NCI-H446 treated with DMSO at 0.1 percent for 48 hours (cell line): ENCODE results near the gene MED10.

ENCODE experiments used
- DNase-seq: peaks from one replicate; lab custom pipeline; 2025; lab: John Stamatoyannopoulos, UW

The MED10 gene

GRCh38 chr5:6377905-6378765 is at the start of gene MED10:
Gene MED10 (minus strand): TSS chr5:6378547. CDS start chr5:6378483, 64 bp downstream.
- peak; percentile 87 for DNase-seq

GRCh38 chr5:6427694-6428093 is 49.3 kb upstream of the MED10 start:
- DNase-seq: no peak

GRCh38 chr5:6424700-6425099 is 46.4 kb upstream of the MED10 start:
- DNase-seq: no peak

GRCh38 chr5:6424110-6424659 is 45.8 kb upstream of the MED10 start:
- DNase-seq: no peak

GRCh38 chr5:6423327-6424109 is 45.2 kb upstream of the MED10 start:
- DNase-seq: no peak

- DNase-seq: no peak
Measured at GRCh38 chr5:6419340-6419852, 41.0 kb upstream of the MED10 start.

GRCh38 chr5:6418679-6419276 is 40.4 kb upstream of the MED10 start:
- no peak for DNase-seq

GRCh38 chr5:6417657-6418056 is 39.3 kb upstream of the MED10 start:
- no peak for DNase-seq

- DNase-seq: no peak
Measured at GRCh38 chr5:6412811-6413210, 34.5 kb upstream of the MED10 start.

GRCh38 chr5:6411141-6411540 is 32.8 kb upstream of the MED10 start:
- DNase-seq: no peak

GRCh38 chr5:6410421-6410820 is 32.1 kb upstream of the MED10 start:
- DNase-seq: no peak

GRCh38 chr5:6408627-6409446 is 30.5 kb upstream of the MED10 start:
- no peak for DNase-seq

GRCh38 chr5:6408260-6408596 is 29.9 kb upstream of the MED10 start:
- no peak for DNase-seq

GRCh38 chr5:6407558-6408259 is 29.4 kb upstream of the MED10 start:
- DNase-seq: no peak

- no peak for DNase-seq
Measured at GRCh38 chr5:6405591-6405990, 27.2 kb upstream of the MED10 start.

- DNase-seq: no peak
Measured at GRCh38 chr5:6404129-6404528, 25.8 kb upstream of the MED10 start.

- no peak for DNase-seq
Measured at GRCh38 chr5:6403416-6403815, 25.1 kb upstream of the MED10 start.

- no peak for DNase-seq
Measured at GRCh38 chr5:6402939-6403338, 24.6 kb upstream of the MED10 start.

- DNase-seq: no peak
Measured at GRCh38 chr5:6401410-6401809, 23.1 kb upstream of the MED10 start.

- no peak for DNase-seq
Measured at GRCh38 chr5:6399980-6400910, 21.9 kb upstream of the MED10 start.
